CD14-positive monocyte (primary cell): ENCODE results near the gene SPACDR. TPM values are rescaled to one million over a fixed set of nuclear protein-coding genes. Genes with fewer than 3 reads are reported as not detected.

ENCODE experiments used
- DNase-seq, 3 donors: peaks; one replicate each; pipeline ENCODE4 v3.0.0-alpha.2; 2011 to 2022
- H2AFZ ChIP-seq: 2 replicates; pipeline ENCODE4 v1.6.0; 2012; ENCODE audit warnings: mild to moderate bottlenecking, low read depth, low read length, inconsistent platforms; ENCODE audit not compliant: insufficient read depth, poor library complexity, severe bottlenecking
- H3K27ac ChIP-seq, 2 donors: 1 replicate in 1 of 2; 2 replicates in 1 of 2; pipeline ENCODE4 v1.5.1; 2012 to 2013; ENCODE audit warnings: low read length in 2 of 2, control low read depth in 1 of 2, inconsistent platforms in 1 of 2, low read depth in 1 of 2, mild to moderate bottlenecking in 1 of 2
- H3K27me3 ChIP-seq, 2 donors: one replicate each; pipeline versions ENCODE4 v1.6.0 to v1.6.1; 2011 to 2013; ENCODE audit warnings: low read length in 2 of 2; ENCODE audit not compliant: control insufficient read depth in 2 of 2, insufficient read depth in 2 of 2
- H3K36me3 ChIP-seq, 2 donors: replicated peaks in 1 of 2; 1 replicate in 1 of 2; 2 replicates in 1 of 2; pipeline versions ENCODE4 v1.5.1 to v1.6.1; 2012 to 2013; ENCODE audit warnings: low read length in 2 of 2, control low read depth in 1 of 2, inconsistent platforms in 1 of 2, mild to moderate bottlenecking in 1 of 2; ENCODE audit not compliant: insufficient read depth in 2 of 2, control insufficient read depth in 1 of 2
- H3K4me1 ChIP-seq, 2 donors: 1 replicate in 1 of 2; 2 replicates in 1 of 2; pipeline versions ENCODE4 v1.5.1 to v1.6.1; 2012 to 2013; ENCODE audit warnings: low read length in 2 of 2, control low read depth in 1 of 2, inconsistent platforms in 1 of 2, mild to moderate bottlenecking in 1 of 2, moderate library complexity in 1 of 2; ENCODE audit not compliant: insufficient read depth in 2 of 2, control insufficient read depth in 1 of 2
- H3K4me2 ChIP-seq: replicated peaks from 2 replicates; pipeline ENCODE3; 2012; ENCODE audit warnings: low read length, moderate library complexity, mild to moderate bottlenecking; ENCODE audit not compliant: poor library complexity, severe bottlenecking; ENCODE audit errors: extremely low read depth
- H3K4me3 ChIP-seq, 3 experiments: fragments of 200-600 bp in 1 of 3; sonication (generic) in 1 of 3; replicated peaks in 1 of 3; 1 replicate in 2 of 3; 2 replicates in 1 of 3; pipeline ENCODE4 v1.5.1; 2011 to 2013; ENCODE audit warnings: low read length in 3 of 3, mild to moderate bottlenecking in 3 of 3, control low read depth in 2 of 3, low read depth in 2 of 3, inconsistent platforms in 1 of 3, moderate library complexity in 1 of 3
- H3K79me2 ChIP-seq: 2 replicates; pipeline ENCODE4 v1.6.0; 2012; ENCODE audit warnings: mild to moderate bottlenecking, control low read depth, inconsistent platforms, low read length, moderate library complexity; ENCODE audit not compliant: insufficient read depth
- H3K9ac ChIP-seq: 2 replicates; pipeline ENCODE4 v1.6.0; 2017; ENCODE audit warnings: low read length, mild to moderate bottlenecking; ENCODE audit not compliant: insufficient read depth, poor library complexity, severe bottlenecking
- H3K9me3 ChIP-seq, 2 donors: replicated peaks in 1 of 2; 1 replicate in 1 of 2; 2 replicates in 1 of 2; pipeline versions ENCODE4 v1.5.1 to v1.6.1; 2012 to 2013; ENCODE audit warnings: low read length in 2 of 2, control low read depth in 1 of 2; ENCODE audit not compliant: control insufficient read depth in 1 of 2, insufficient read depth in 1 of 2
- H4K20me1 ChIP-seq: 2 replicates; pipeline ENCODE4 v1.6.0; 2012; ENCODE audit warnings: mild to moderate bottlenecking, low read length, control low read depth, moderate library complexity; ENCODE audit not compliant: insufficient read depth
- H3K27ac Mint-ChIP-seq, 7 donors: one replicate each; pipeline ENCODE4 v1.8.0; 2020; ENCODE audit warnings: mild to moderate bottlenecking in 7 of 7, mixed read lengths in 7 of 7, moderate library complexity in 6 of 7, inconsistent platforms in 2 of 7
- H3K27me3 Mint-ChIP-seq, 3 donors: one replicate each; pipeline ENCODE4 v1.8.0; 2021 to 2022; ENCODE audit warnings: low read depth in 3 of 3, mild to moderate bottlenecking in 3 of 3, mixed read lengths in 3 of 3, moderate library complexity in 3 of 3, inconsistent platforms in 1 of 3
- H3K36me3 Mint-ChIP-seq, 2 donors: one replicate each; pipeline ENCODE4 v1.8.0; 2020; ENCODE audit warnings: mixed read lengths in 2 of 2, inconsistent platforms in 1 of 2, mild to moderate bottlenecking in 1 of 2
- H3K4me1 Mint-ChIP-seq: one replicate; pipeline ENCODE4 v1.8.0; 2020; ENCODE audit warnings: mild to moderate bottlenecking, mixed read lengths
- H3K4me3 Mint-ChIP-seq, 2 donors: one replicate each; pipeline ENCODE4 v1.8.0; 2020; ENCODE audit warnings: mild to moderate bottlenecking in 2 of 2, mixed read lengths in 2 of 2, moderate library complexity in 1 of 2
- H3K9me3 Mint-ChIP-seq, 7 donors: one replicate each; pipeline ENCODE4 v1.8.0; 2020 to 2022; ENCODE audit warnings: mixed read lengths in 7 of 7, mild to moderate bottlenecking in 6 of 7, moderate library complexity in 6 of 7, inconsistent platforms in 2 of 7
- WGBS: methylation state at CpG from one replicate; pipeline ENCODE4 v1.1.5; 2013; ENCODE audit warnings: missing lambda C conversion rate; ENCODE audit not compliant: insufficient coverage; 5-methylcytosine and 5-hydroxymethylcytosine counted together
- intact Hi-C, 2 donors: fragments of 100-400 bp; cut with micrococcal nuclease; formaldehyde crosslinking; loops; one replicate each; pipeline versions ENCODE4 v1.15.0 to v1.15.1; 2023
- polyA plus RNA-seq, 3 donors: library from polyadenylated mRNA; depleted of rRNA in 1 of 3; unstranded in 2 of 3; stranded (reverse) in 1 of 3; fragments of 300-500 nt in 2 of 3; fragments of >200 nt in 1 of 3; fragmentation: Illumina TruSeq in 2 of 3; gene quantifications; 1 replicate in 2 of 3; 2 replicates in 1 of 3; pipeline ENCODE4 v1.2.3, GENCODE V29; 2012 to 2021
- TF ChIP-seq, protein P1 (sequence below): fragments of 200-600 bp; IDR thresholded peaks from one replicate; pipeline ENCODE4 v1.8.0; 2022; ENCODE audit warnings: antibody characterized with exemption, mild to moderate bottlenecking

SPACDR gene
- polyA plus RNA-seq, 3 donors, result 0.40 to 2.5 TPM; not detected in 1

DNA sequence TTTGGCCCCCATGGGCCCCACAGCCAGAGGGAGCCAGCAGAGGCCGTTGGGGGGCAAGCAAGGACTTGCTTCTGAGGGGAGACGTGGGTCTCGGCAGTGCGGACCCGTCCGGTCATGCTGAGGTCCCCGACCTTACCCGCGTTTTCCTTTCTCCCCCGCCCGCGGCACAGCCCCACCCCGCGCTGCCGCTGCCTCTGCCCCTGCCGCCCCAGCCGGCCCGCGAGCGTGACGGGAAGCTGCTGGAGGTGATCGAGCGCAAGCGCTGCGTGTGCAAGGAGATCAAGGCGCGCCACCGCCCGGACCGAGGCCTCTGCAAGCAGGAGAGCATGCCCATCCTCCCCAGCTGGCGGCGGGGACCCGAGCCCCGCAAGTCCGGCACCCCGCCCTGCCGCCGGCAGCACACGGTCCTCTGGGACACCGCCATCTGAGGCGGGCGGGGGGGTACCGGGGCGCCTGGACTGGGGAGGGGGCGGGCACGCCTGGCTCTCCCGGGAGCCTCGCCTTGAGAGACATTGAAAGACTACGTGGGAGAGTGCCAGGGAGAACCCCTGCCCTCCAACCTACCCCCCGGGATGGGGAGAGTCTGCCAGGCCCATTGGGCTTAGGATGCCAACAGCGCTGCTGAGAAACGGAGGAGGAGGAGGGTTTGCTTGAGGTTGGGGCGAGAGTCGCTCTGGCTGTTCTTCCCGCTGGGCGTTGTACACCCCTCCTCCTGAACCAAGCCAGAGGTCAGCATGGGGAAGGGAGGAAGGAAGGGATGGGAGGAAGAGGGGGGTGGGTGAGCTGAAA lies 29.6 kb upstream of the SPACDR start:
- intact Hi-C loops, result no loop called here
- Histone ChIP-seq H2AFZ (peak overlapping the region; percentile 67), H3K4me2 (peak overlapping the region; percentile 70)

DNA sequence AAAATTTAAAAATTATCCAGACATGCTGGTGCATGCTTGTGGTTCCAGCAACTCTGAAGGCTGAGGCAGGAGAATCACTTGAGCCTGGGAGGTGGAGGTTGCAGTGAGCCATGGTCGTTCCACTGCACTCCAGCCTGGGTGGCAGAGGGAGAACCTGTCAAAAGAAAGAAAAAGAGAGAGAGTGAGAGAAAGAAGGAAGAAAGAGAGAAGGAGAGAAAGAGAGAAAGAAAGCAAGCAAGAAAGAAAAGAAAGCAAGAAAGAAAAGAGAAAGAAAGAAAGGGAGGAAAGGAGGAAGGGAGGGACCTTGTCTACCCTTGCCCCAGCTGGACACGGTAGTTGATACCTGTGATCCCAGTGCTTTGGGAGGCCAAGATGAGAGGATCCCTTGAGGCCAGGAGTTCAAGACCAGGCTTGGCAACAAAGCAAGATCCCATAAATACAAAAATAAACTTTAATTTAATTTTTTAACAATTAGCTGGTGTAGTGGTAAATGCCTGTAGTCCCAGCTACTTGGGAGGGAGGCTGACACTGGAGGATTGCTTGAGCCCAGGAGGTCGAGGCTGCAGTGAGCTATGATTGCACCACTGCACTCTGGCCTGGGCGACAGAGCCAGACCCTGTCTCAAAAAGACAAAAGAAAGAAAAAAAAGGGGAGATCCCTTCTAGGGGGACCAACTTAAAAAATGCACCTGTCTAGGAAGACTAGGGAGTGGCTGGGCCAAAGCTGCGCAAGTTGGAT lies 28.8 kb upstream of the SPACDR start:
- Mint-ChIP-seq H3K27ac (no peak overlapping the region), H3K4me1 (peaks cover 9% of the 10 kb centered on the region), H3K36me3 (peaks cover 0 to 3% of the 10 kb centered on the region in 2 donors), H3K27me3 (peaks cover 43 to 65% (median 43%) of the 10 kb centered on the region in 3 donors), H3K9me3 (peaks cover 0 to 4% (median 1%) of the 10 kb centered on the region in 7 donors), H3K4me3 (peak overlapping the region; percentile 57 to 84)
- Histone ChIP-seq H3K27ac (no peak overlapping the region), H2AFZ (peak overlapping the region; percentile 67), H3K27me3 (peaks cover 5 to 30% of the 10 kb centered on the region in 2 donors), H3K4me2 (peak overlapping the region; percentile 70), H3K36me3 (no peaks in the 10 kb centered on the region), H3K79me2 (no peaks in the 10 kb centered on the region), H3K4me1 (peaks cover 4 to 13% of the 10 kb centered on the region in 2 donors), H4K20me1 (no peaks in the 10 kb centered on the region), H3K9me3 (no peaks in the 10 kb centered on the region), H3K4me3 (peak overlapping the region in 1 of 3 experiments; percentile 56), H3K9ac (peak overlapping the region; percentile 27)
- WGBS, result 76% methylated on average over 4 of the region's 5 CpGs
- intact Hi-C loops, result no loop called here
- TF ChIP-seq, protein P1, sequence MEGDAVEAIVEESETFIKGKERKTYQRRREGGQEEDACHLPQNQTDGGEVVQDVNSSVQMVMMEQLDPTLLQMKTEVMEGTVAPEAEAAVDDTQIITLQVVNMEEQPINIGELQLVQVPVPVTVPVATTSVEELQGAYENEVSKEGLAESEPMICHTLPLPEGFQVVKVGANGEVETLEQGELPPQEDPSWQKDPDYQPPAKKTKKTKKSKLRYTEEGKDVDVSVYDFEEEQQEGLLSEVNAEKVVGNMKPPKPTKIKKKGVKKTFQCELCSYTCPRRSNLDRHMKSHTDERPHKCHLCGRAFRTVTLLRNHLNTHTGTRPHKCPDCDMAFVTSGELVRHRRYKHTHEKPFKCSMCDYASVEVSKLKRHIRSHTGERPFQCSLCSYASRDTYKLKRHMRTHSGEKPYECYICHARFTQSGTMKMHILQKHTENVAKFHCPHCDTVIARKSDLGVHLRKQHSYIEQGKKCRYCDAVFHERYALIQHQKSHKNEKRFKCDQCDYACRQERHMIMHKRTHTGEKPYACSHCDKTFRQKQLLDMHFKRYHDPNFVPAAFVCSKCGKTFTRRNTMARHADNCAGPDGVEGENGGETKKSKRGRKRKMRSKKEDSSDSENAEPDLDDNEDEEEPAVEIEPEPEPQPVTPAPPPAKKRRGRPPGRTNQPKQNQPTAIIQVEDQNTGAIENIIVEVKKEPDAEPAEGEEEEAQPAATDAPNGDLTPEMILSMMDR, result no peak
- DNase-seq, result no peak

More for the DNA sequence above, 29.6 kb upstream of the SPACDR start:
- peaks cover 5 to 30% of the 10 kb centered on the region in 2 donors for H3K27me3 ChIP-seq
- no peak overlapping the region for H3K27ac Mint-ChIP-seq
- H3K4me3 Mint-ChIP-seq, result peak overlapping the region; percentile 57 to 84
- H3K9me3 Mint-ChIP-seq, result peaks cover 0 to 4% (median 1%) of the 10 kb centered on the region in 7 donors
- H3K27ac ChIP-seq, result no peak overlapping the region
- no peaks in the 10 kb centered on the region for H3K79me2 ChIP-seq
- peak in 2 of 3 donors; percentile 13 to 31 for DNase-seq
- under 1% methylated on average over 47 of the region's 56 CpGs for WGBS
- H3K4me1 Mint-ChIP-seq, result peaks cover 9% of the 10 kb centered on the region
- peaks cover 4 to 13% of the 10 kb centered on the region in 2 donors for H3K4me1 ChIP-seq
- no peaks in the 10 kb centered on the region for H3K36me3 ChIP-seq
- no peaks in the 10 kb centered on the region for H3K9me3 ChIP-seq
- TF ChIP-seq, protein P1, result no peak
- H3K36me3 Mint-ChIP-seq, result peaks cover 0 to 3% of the 10 kb centered on the region in 2 donors
- no peaks in the 10 kb centered on the region for H4K20me1 ChIP-seq
- H3K9ac ChIP-seq, result peak overlapping the region; percentile 27
- peaks cover 44 to 66% (median 45%) of the 10 kb centered on the region in 3 donors for H3K27me3 Mint-ChIP-seq
- H3K4me3 ChIP-seq, result peak overlapping the region in 1 of 3 experiments; percentile 56
